Hematopoietic multipotent progenitor cell treated with erythropoietin and hydrocortisone succinate and interleukin-3 and kit ligand, for 6 days (in vitro differentiated cells): Measurements from ENCODE around the gene P4HTM.
"Not testable (repeated sequence)": the region's sequence is repeated elsewhere in the genome, so short reads cannot be mapped to it uniquely, and the experiment has no call there.

Experiments used
- DNase-seq: peaks from one replicate; pipeline ENCODE4 v3.0.0-alpha.2; 2015

Gene P4HTM

GRCh38 chr3:48984663-48985062, 5.4 kb upstream of the P4HTM start:
- DNase-seq: no peak

- DNase-seq: no peak
Observed at GRCh38 chr3:48985831-48986376, 4.1 kb upstream of the P4HTM start.

- DNase-seq: peak; percentile 41
Observed at GRCh38 chr3:48989126-48989795, 780 bp upstream of the P4HTM start.

GRCh38 chr3:48990636-48991469, 812 bp downstream of the P4HTM start:
- DNase-seq: peak; percentile 74

GRCh38 chr3:48991851-48992545, 2.0 kb downstream of the P4HTM start:
- DNase-seq: no peak

- DNase-seq: no peak
Observed at GRCh38 chr3:48993834-48994233, 3.8 kb downstream of the P4HTM start.

GRCh38 chr3:48996640-48997039, 6.6 kb downstream of the P4HTM start:
- no peak for DNase-seq

GRCh38 chr3:48997102-48997635, 7.1 kb downstream of the P4HTM start:
- DNase-seq: no peak

GRCh38 chr3:48997714-48998637, 7.9 kb downstream of the P4HTM start:
- DNase-seq: no peak

- DNase-seq: no peak
Observed at GRCh38 chr3:48999085-48999858, 9.2 kb downstream of the P4HTM start.

- no peak for DNase-seq
Observed at GRCh38 chr3:49001155-49001554, 11.1 kb downstream of the P4HTM start.

- DNase-seq: peak; percentile 83
Observed at GRCh38 chr3:49004352-49005302, 14.6 kb downstream of the P4HTM start.

- DNase-seq: no peak
Observed at GRCh38 chr3:49005303-49005680, 15.3 kb downstream of the P4HTM start.

GRCh38 chr3:49005998-49006397, 16.0 kb downstream of the P4HTM start:
- DNase-seq: no peak

- peak; percentile 55 for DNase-seq
Observed at GRCh38 chr3:49006408-49007067, 16.5 kb downstream of the P4HTM start.

- peak; percentile 99 for DNase-seq
Observed at GRCh38 chr3:49007068-49007770, 17.2 kb downstream of the P4HTM start, which contains the start of gene WDR6. Gene WDR6 (plus strand): TSS chr3:49007391. CDS start chr3:49007432, 41 bp downstream.

GRCh38 chr3:49007771-49008528, 17.9 kb downstream of the P4HTM start:
- DNase-seq: peak; percentile 97

- not testable (repeated sequence) for DNase-seq
Observed at GRCh38 chr3:49008627-49009026, 18.6 kb downstream of the P4HTM start.
